Keratinocyte (primary cell): ENCODE results near the gene KCNK7. TPM values are rescaled to one million over a fixed set of nuclear protein-coding genes. Genes with fewer than 3 reads are reported as not detected.

ENCODE experiments used
- DNase-seq: peaks from one replicate; pipeline ENCODE4 v3.0.0-alpha.2; 2011; ENCODE audit warnings: low read depth, missing footprints, low spot score
- FAIRE-seq: peaks from 2 replicates; lab custom pipeline; 2011; peaks lifted over from hg19 to GRCh38; lab: Jason Lieb, UNC
- H2AFZ ChIP-seq: 2 replicates; pipeline ENCODE4 v1.6.0; 2012; ENCODE audit warnings: low read length, control low read depth, inconsistent platforms; ENCODE audit not compliant: control insufficient read depth
- H3K27ac ChIP-seq: 2 replicates; pipeline ENCODE4 v1.5.1; 2011; ENCODE audit warnings: low read length; ENCODE audit not compliant: control insufficient read depth, insufficient read depth
- H3K27me3 ChIP-seq: 3 replicates; pipeline ENCODE4 v1.6.0; 2011; ENCODE audit warnings: low read length; ENCODE audit not compliant: control insufficient read depth, insufficient read depth; ENCODE audit errors: extremely low read depth
- H3K36me3 ChIP-seq, 2 experiments: 2 replicates in 1 of 2; 3 replicates in 1 of 2; pipeline ENCODE4 v1.5.1; 2011; ENCODE audit warnings: low read length in 2 of 2, mild to moderate bottlenecking in 1 of 2; ENCODE audit not compliant: control insufficient read depth in 2 of 2, insufficient read depth in 2 of 2; ENCODE audit errors: extremely low read depth in 1 of 2
- H3K4me1 ChIP-seq: 3 replicates; pipeline ENCODE4 v1.5.1; 2011; ENCODE audit warnings: low read length; ENCODE audit not compliant: control insufficient read depth, insufficient read depth; ENCODE audit errors: extremely low read depth
- H3K4me2 ChIP-seq: 3 replicates; pipeline ENCODE4 v1.6.0; 2011; ENCODE audit warnings: low read depth, low read length; ENCODE audit not compliant: control insufficient read depth, insufficient read depth; ENCODE audit errors: extremely low read depth
- H3K4me3 ChIP-seq, 3 experiments: fragments of 200-600 bp in 1 of 3; sonication (generic) in 1 of 3; 2 replicates in 2 of 3; 3 replicates in 1 of 3; pipeline ENCODE4 v1.5.1; 2011 to 2016; ENCODE audit warnings: low read length in 3 of 3, mild to moderate bottlenecking in 3 of 3, control low read depth in 2 of 3, inconsistent platforms in 1 of 3, low read depth in 1 of 3, mixed read lengths in 1 of 3, mixed run types in 1 of 3, moderate library complexity in 1 of 3; ENCODE audit not compliant: control insufficient read depth in 2 of 3, insufficient read depth in 2 of 3; ENCODE audit errors: extremely low read depth in 1 of 3
- H3K79me2 ChIP-seq: 2 replicates; pipeline ENCODE4 v1.6.0; 2012; ENCODE audit warnings: low read length; ENCODE audit not compliant: control insufficient read depth, insufficient read depth
- H3K9ac ChIP-seq: 3 replicates; pipeline ENCODE4 v1.6.0; 2011; ENCODE audit warnings: low read length; ENCODE audit not compliant: control insufficient read depth, insufficient read depth; ENCODE audit errors: extremely low read depth
- H3K9me1 ChIP-seq: 3 replicates; pipeline ENCODE4 v1.6.0; 2011; ENCODE audit warnings: low read length; ENCODE audit not compliant: control insufficient read depth, insufficient read depth; ENCODE audit errors: extremely low read depth
- H3K9me3 ChIP-seq: 2 replicates; pipeline ENCODE4 v1.5.1; 2012; ENCODE audit warnings: low read depth, low read length; ENCODE audit not compliant: control insufficient read depth
- H4K20me1 ChIP-seq: 3 replicates; pipeline ENCODE4 v1.6.0; 2011; ENCODE audit warnings: low read length; ENCODE audit not compliant: control insufficient read depth, insufficient read depth; ENCODE audit errors: extremely low read depth
- CTCF ChIP-seq, 3 experiments: IDR thresholded peaks in 1 of 3; conservative IDR thresholded peaks in 1 of 3; optimal IDR thresholded peaks in 1 of 3; 2 replicates in 2 of 3; 3 replicates in 1 of 3; pipeline versions ENCODE3 to v1.5.1; 2011; ENCODE audit warnings: low read length in 3 of 3, mild to moderate bottlenecking in 3 of 3, moderate library complexity in 2 of 3, control low read depth in 1 of 3, inconsistent platforms in 1 of 3; ENCODE audit not compliant: insufficient read depth in 2 of 3; ENCODE audit errors: extremely low read depth in 1 of 3
- EZH2 ChIP-seq: IDR thresholded peaks from one replicate; pipeline ENCODE4 v1.6.1; 2012; ENCODE audit warnings: inconsistent platforms, mild to moderate bottlenecking, low read length, moderate library complexity
- dilution Hi-C: fragments of 300-500 bp; cut with MboI; formaldehyde crosslinking; loops from one replicate; pipeline ENCODE4 v1.7.0; 2020; ENCODE audit warnings: low sequenced_read_pairs; ENCODE audit not compliant: extremely low pct_ligation_motif_present
- polyA plus RNA-seq, 5 experiments: library from polyadenylated mRNA; depleted of rRNA in 3 of 5; stranded (reverse) in 3 of 5; stranded (forward) in 1 of 5; unstranded in 1 of 5; fragments of >200 nt; gene quantifications; 1 replicate in 1 of 5; 2 replicates in 3 of 5; 3 replicates in 1 of 5; pipeline versions ENCODE4 v1.2.1 to v1.2.3, GENCODE V29; 2011 to 2012; ENCODE audit warnings: missing spikeins in 2 of 5, low read depth in 1 of 5, low replicate concordance in 1 of 5

KCNK7 gene
- polyA plus RNA-seq, 1 donor (not counting 4 experiments of a cell fraction or from before 2014, with no cell fraction given): 0.46 TPM

- no peaks in the 10 kb centered on the region for H3K4me1 ChIP-seq
- H3K27me3 ChIP-seq: no peaks in the 10 kb centered on the region
- H3K27ac ChIP-seq: no peak overlapping the region
- dilution Hi-C loops: no loop called here
- H4K20me1 ChIP-seq: no peaks in the 10 kb centered on the region
- H3K36me3 ChIP-seq: peaks cover 51 to 58% of the 10 kb centered on the region in 2 experiments
- H3K79me2 ChIP-seq: no peaks in the 10 kb centered on the region
- H3K9me1 ChIP-seq: no peaks in the 10 kb centered on the region
- no peak overlapping the region for H3K9ac ChIP-seq
- DNase-seq (no peak), FAIRE-seq (no peak)
- no peak overlapping the region for H3K4me3 ChIP-seq
- TF ChIP-seq CTCF (optimal IDR thresholded peaks at IDR 0.05 in 1 of 3, IDR thresholded peaks at IDR 0.05 in 1 of 3, conservative IDR thresholded peaks at IDR 0.05 in 1 of 3; ENCODE audit: extremely low read depth in 1 of 3, insufficient read depth in 2 of 3, low read length in 3 of 3): no peak
- no peak for TF ChIP-seq EZH2
- H3K9me3 ChIP-seq: no peaks in the 10 kb centered on the region
- H2AFZ ChIP-seq: no peak overlapping the region
- H3K4me2 ChIP-seq: no peak overlapping the region
Observed at GRCh38 chr11:65629579-65629978, 34.0 kb upstream of the KCNK7 start.

GRCh38 chr11:65627202-65627601, 31.6 kb upstream of the KCNK7 start:
- peaks cover 2% of the 10 kb centered on the region for H4K20me1 ChIP-seq
- H2AFZ ChIP-seq: no peak overlapping the region
- dilution Hi-C loops: no loop called here
- H3K4me1 ChIP-seq: no peaks in the 10 kb centered on the region
- H3K79me2 ChIP-seq: no peaks in the 10 kb centered on the region
- H3K4me3 ChIP-seq: no peak overlapping the region
- no peaks in the 10 kb centered on the region for H3K9me3 ChIP-seq
- no peaks in the 10 kb centered on the region for H3K9me1 ChIP-seq
- DNase-seq: no peak
- H3K27ac ChIP-seq: no peak overlapping the region
- peaks cover 59 to 60% of the 10 kb centered on the region in 2 experiments for H3K36me3 ChIP-seq
- no peaks in the 10 kb centered on the region for H3K27me3 ChIP-seq
- FAIRE-seq: no peak
- H3K9ac ChIP-seq: no peak overlapping the region
- no peak overlapping the region for H3K4me2 ChIP-seq
- TF ChIP-seq EZH2 (no peak), CTCF (optimal IDR thresholded peaks at IDR 0.05 in 1 of 3, IDR thresholded peaks at IDR 0.05 in 1 of 3, conservative IDR thresholded peaks at IDR 0.05 in 1 of 3; ENCODE audit: extremely low read depth in 1 of 3, insufficient read depth in 2 of 3, low read length in 3 of 3) (no peak)
